Osteocyte (in vitro differentiated cells): ENCODE results near the gene LSM8. TPM values are rescaled to one million over a fixed set of nuclear protein-coding genes. Genes with fewer than 3 reads are reported as not detected.

Experiments used
- DNase-seq: peaks from one replicate; pipeline ENCODE4 v3.0.0; 2021; ENCODE audit warnings: mixed read lengths; ENCODE audit not compliant: unreplicated experiment; ENCODE audit errors: extremely low spot score
- H3K27ac Mint-ChIP-seq: one replicate; pipeline ENCODE4 v1.8.0; 2021; ENCODE audit warnings: mild to moderate bottlenecking, mixed read lengths; ENCODE audit not compliant: unreplicated experiment
- H3K27me3 Mint-ChIP-seq: one replicate; pipeline ENCODE4 v1.8.0; 2021; ENCODE audit warnings: mixed read lengths; ENCODE audit not compliant: unreplicated experiment
- H3K36me3 Mint-ChIP-seq: one replicate; pipeline ENCODE4 v1.8.0; 2021; ENCODE audit warnings: mixed read lengths; ENCODE audit not compliant: unreplicated experiment
- H3K4me1 Mint-ChIP-seq: one replicate; pipeline ENCODE4 v1.8.0; 2021; ENCODE audit warnings: mixed read lengths; ENCODE audit not compliant: unreplicated experiment
- H3K4me3 Mint-ChIP-seq: one replicate; pipeline ENCODE4 v1.8.0; 2021; ENCODE audit warnings: mild to moderate bottlenecking, moderate library complexity, mixed read lengths; ENCODE audit not compliant: unreplicated experiment
- H3K9me3 Mint-ChIP-seq: one replicate; pipeline ENCODE4 v1.8.0; 2021; ENCODE audit warnings: mixed read lengths; ENCODE audit not compliant: unreplicated experiment
- total RNA-seq: library from RNA; stranded (reverse); gene quantifications from 2 replicates; pipeline ENCODE4 v1.2.1, GENCODE V29; 2021
- TF ChIP-seq, protein P1 (sequence below): fragments of 200-600 bp; sonication (generic); IDR thresholded peaks from 2 replicates; pipeline ENCODE4 v1.5.0; 2021; ENCODE audit warnings: antibody characterized with exemption, mild to moderate bottlenecking, moderate library complexity

Gene LSM8
- total RNA-seq, 1 donor from 2014 or later, result 27.3 TPM

DNA sequence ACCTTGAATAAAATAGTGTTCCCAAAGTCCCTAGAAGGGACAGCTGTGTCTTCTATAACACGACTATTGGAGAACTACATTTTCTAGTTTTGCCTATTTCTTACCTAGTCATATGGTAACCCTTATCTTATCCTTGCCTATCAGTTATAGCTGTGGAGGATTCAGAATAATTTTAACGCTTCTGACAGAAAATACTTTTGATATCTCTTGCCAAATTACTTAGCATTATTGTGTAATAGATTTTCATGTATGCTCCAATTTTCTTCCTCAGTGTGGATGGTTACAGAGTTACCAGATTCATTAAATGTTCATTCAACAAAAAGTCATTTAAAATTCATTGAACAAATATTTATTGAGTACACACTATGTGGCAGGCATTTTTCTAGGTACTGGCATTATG is 34.6 kb upstream of the LSM8 start:
- TF ChIP-seq, protein P1, sequence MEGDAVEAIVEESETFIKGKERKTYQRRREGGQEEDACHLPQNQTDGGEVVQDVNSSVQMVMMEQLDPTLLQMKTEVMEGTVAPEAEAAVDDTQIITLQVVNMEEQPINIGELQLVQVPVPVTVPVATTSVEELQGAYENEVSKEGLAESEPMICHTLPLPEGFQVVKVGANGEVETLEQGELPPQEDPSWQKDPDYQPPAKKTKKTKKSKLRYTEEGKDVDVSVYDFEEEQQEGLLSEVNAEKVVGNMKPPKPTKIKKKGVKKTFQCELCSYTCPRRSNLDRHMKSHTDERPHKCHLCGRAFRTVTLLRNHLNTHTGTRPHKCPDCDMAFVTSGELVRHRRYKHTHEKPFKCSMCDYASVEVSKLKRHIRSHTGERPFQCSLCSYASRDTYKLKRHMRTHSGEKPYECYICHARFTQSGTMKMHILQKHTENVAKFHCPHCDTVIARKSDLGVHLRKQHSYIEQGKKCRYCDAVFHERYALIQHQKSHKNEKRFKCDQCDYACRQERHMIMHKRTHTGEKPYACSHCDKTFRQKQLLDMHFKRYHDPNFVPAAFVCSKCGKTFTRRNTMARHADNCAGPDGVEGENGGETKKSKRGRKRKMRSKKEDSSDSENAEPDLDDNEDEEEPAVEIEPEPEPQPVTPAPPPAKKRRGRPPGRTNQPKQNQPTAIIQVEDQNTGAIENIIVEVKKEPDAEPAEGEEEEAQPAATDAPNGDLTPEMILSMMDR, result no peak
- Mint-ChIP-seq H3K27ac (no peak overlapping the region), H3K9me3 (no peaks in the 10 kb centered on the region), H3K36me3 (no peaks in the 10 kb centered on the region), H3K4me1 (peaks cover 9% of the 10 kb centered on the region), H3K27me3 (peaks cover 3% of the 10 kb centered on the region), H3K4me3 (no peak overlapping the region)
- DNase-seq, result no peak

DNA sequence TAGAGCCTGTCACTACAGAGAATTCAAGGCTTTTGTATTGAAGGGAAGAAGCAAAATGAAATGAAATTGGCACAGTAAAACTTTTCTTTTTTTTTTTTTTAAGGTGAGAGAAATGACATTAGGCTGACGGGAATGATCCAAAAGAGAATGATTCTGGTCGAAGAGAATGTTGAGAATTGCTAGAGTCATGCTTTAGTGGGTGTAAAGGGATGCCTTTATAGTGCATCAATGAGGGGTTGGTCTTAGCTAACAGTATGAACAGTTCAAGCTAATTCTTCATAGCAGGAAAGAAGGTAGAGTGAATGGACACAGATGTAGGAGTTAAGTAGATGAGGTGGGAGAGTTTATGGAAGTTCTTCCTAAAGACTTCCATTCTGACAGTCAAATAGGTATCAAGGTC is 32.3 kb upstream of the LSM8 start:
- peaks cover 11% of the 10 kb centered on the region for H3K27me3 Mint-ChIP-seq
- no peak for DNase-seq
- TF ChIP-seq, protein P1, result no peak
- no peaks in the 10 kb centered on the region for H3K36me3 Mint-ChIP-seq
- H3K4me3 Mint-ChIP-seq, result no peak overlapping the region
- H3K9me3 Mint-ChIP-seq, result peaks cover under 1% of the 10 kb centered on the region
- H3K27ac Mint-ChIP-seq, result no peak overlapping the region
- peaks cover 9% of the 10 kb centered on the region for H3K4me1 Mint-ChIP-seq

DNA sequence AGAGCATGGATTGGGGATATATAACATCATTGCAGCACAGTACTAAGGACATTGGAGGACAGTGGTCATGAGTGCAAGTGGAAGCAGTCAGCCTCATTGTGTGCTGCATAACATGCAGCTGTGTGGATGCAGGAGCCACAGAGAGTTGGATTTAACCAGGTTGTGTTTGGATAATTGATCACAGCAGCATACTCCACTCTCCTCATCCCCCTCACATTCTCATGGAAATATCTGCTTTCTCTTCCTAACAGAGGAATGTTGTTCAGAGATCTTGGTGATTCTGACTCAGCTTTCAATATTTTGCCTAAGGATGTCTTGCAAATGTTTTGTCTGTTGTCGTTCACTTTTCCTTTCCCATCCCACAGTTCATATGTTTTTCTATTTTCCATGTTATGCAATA is 31.8 kb upstream of the LSM8 start:
- no peak overlapping the region for H3K4me3 Mint-ChIP-seq
- peaks cover 9% of the 10 kb centered on the region for H3K4me1 Mint-ChIP-seq
- peaks cover 5% of the 10 kb centered on the region for H3K9me3 Mint-ChIP-seq
- no peak for DNase-seq
- H3K27ac Mint-ChIP-seq, result no peak overlapping the region
- TF ChIP-seq, protein P1, result no peak
- no peaks in the 10 kb centered on the region for H3K36me3 Mint-ChIP-seq
- H3K27me3 Mint-ChIP-seq, result peaks cover 11% of the 10 kb centered on the region

DNA sequence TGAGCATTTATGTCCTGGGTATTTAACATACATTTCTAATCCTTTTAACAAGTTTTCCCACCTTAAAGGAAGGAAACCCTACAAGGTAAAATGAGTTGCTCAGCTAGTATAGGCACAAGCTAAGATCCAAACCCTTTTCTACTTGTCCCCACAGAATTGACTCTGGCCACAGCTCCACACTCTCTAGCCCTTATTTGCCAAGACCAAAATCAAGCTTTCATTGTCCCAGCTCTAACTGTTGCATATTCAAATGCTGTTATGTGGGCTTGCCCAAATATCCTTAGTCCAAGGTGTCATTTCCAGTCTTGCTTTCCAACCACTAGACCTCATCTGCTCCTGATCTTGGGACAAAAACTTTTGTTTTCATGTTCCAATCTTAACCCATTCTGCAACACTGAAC is 31.3 kb upstream of the LSM8 start:
- Mint-ChIP-seq H3K27me3 (peaks cover 11% of the 10 kb centered on the region), H3K4me3 (no peak overlapping the region), H3K27ac (no peak overlapping the region), H3K9me3 (peaks cover 5% of the 10 kb centered on the region), H3K36me3 (no peaks in the 10 kb centered on the region), H3K4me1 (peaks cover 9% of the 10 kb centered on the region)
- TF ChIP-seq, protein P1, result no peak
- no peak for DNase-seq

DNA sequence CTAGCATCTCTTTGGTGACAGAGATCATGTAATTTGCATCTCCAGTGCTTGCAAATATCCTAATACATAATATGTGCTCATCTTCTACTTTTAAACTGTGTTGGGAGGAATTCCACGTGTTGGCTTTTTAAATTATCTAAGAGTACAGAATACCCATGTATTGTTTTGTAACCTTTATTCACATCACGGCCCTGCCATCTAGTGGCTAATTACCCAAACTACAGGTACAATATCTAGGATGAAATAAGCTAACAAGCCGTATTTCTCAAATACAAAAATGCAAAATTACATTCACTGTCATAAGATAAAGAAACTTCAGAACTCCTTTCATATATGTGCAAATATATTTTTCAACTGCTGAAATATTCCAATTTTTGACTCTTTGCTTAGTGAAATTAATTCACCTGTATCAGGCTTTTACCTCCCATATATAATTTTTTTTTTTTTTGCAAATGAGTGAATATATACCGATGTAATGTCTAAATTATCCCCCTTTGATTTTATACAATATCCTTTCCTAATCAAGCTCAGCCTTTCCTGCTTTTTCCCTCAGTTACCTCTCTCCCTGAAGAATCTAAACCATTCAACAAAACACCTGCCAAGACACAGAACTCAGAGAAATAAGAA is 30.3 kb upstream of the LSM8 start:
- peaks cover 11% of the 10 kb centered on the region for H3K27me3 Mint-ChIP-seq

More for the DNA sequence above, 30.3 kb upstream of the LSM8 start:
- TF ChIP-seq, protein P1, result peak; percentile 54
- peaks cover 2% of the 10 kb centered on the region for H3K36me3 Mint-ChIP-seq
- H3K27ac Mint-ChIP-seq, result no peak overlapping the region
- no peak overlapping the region for H3K4me3 Mint-ChIP-seq
- no peak for DNase-seq
- H3K4me1 Mint-ChIP-seq, result peaks cover 9% of the 10 kb centered on the region
- H3K9me3 Mint-ChIP-seq, result peaks cover 12% of the 10 kb centered on the region
